ENCODE results near the gene ZC3HAV1. TPM values are rescaled to one million over a fixed set of nuclear protein-coding genes. Genes with fewer than 3 reads are reported as not detected.

The ZC3HAV1 gene
- total and polyA plus RNA-seq, 2 of the 13 experiments (the other 11 are each of a cell fraction or from before 2014, with no cell fraction given), result 12.7 to 23.7 TPM

DNA sequence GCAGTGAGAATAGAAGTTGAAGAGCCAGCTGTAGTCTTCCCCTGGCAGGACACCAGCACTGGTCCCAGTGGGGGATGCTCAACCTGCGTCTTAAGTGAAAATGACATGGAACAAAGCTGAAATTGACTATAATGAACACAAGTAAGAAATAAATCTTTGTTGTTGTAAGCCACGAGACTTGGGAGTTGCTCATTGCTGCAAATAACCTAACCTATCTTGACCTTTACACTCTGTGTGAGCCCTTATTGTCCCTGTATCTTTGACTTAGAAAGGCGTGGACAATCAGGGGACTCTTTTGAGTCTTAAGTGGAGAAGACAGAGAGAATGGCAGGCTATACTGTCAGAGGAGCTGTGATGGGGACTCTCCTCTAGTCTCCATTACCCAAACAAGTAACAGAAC lies 90.6 kb downstream of the ZC3HAV1 start:
- CTCF ChIA-PET (ENCODE audit: low intra/inter-chr PET ratio, low total read pairs), result no interaction called here
- Histone ChIP-seq H3K27me3 (ENCODE audit: control insufficient read depth in 1 of 2, insufficient read depth in 2 of 2, low read length in 2 of 2) (peaks cover 0 to 16% of the 10 kb centered on the region in 2 experiments; a peak in 2 of 5 replicates), H3K4me1 (ENCODE audit: insufficient read depth, low read length) (peaks cover 10% of the 10 kb centered on the region; the same call in 1 of the 2 replicates), H3K9ac (ENCODE audit: insufficient read depth, low read depth, low read length) (no peak overlapping the region), H3K79me2 (ENCODE audit: insufficient read depth, low read length) (no peaks in the 10 kb centered on the region), H4K20me1 (ENCODE audit: insufficient read depth, low read length) (no peaks in the 10 kb centered on the region), H3K27ac (ENCODE audit: extremely low read length, insufficient read depth, low read length) (no peak overlapping the region), H3K36me3 (replicated peaks in 1 of 2; ENCODE audit: control insufficient read depth in 1 of 2, insufficient read depth in 2 of 2, low read length in 2 of 2) (peaks cover 0 to 7% of the 10 kb centered on the region in 2 experiments; a peak in 1 of 5 replicates), H3K9me3 (ENCODE audit: low read length) (no peaks in the 10 kb centered on the region), H3K4me3 (replicated peaks in 1 of 3; ENCODE audit: insufficient read depth in 1 of 3, low read depth in 2 of 3, low read length in 3 of 3) (no peak overlapping the region), H2AFZ (ENCODE audit: low read length) (no peak overlapping the region), H3K4me2 (ENCODE audit: low read depth, low read length) (no peak overlapping the region)
- in situ Hi-C loops (cut with HindIII; ENCODE audit: extremely low pct_ligation_motif_present, low pct_unique_long_range_greater_than_20kb) (no loop called here), intact Hi-C loops (cut with micrococcal nuclease; ENCODE audit: unreplicated experiment) (no loop called here)
- no TSS peak for BruUV-seq (replicated peaks)
- DNase-seq (ENCODE audit: low spot score) (no peak), FAIRE-seq (no peak), ATAC-seq (peak; percentile 21; the same call in 2 of the 3 replicates)
- POLR2A ChIA-PET, result no interaction called here
- no peak for TF ChIP-seq ZNF883 (CRISPR knock-in tag; IDR thresholded peaks at IDR 0.05; ENCODE audit: not compliant biosample characterization)
- WGBS (ENCODE audit: low lambda C conversion rate), result 63% methylated on average over 3 of the region's 3 CpGs

DNA sequence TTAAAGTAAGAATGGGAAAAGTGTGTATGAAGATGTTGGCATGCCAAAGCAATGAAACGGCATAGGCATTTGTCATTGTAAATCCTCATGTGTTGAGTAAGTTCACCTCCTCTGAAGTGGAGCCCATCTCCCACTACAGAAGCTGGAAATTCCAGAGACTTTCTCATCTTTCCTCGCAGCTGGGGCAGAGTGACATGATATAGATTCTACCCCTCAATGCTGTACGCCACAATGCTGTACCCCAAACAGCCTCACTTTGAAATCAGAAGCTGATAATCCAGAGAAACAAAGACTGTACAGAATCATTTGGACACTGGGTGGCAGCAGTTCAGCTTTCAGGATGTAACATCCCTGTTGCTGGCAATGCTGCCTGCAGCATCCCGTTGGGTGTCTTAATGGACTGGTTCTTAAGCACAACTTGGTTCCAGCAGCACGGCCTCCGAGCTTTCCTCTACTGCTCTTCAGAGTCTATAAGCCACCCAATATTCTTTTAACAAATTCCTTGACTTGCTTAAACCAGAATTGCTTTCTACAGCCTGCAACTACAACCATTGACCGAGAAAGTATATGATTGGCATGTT lies 92.5 kb downstream of the ZC3HAV1 start:
- no peak overlapping the region for H2AFZ ChIP-seq (ENCODE audit: low read length)
- H3K79me2 ChIP-seq (ENCODE audit: insufficient read depth, low read length), result no peaks in the 10 kb centered on the region
- ATAC-seq, result peak; percentile 96
- BruUV-seq (replicated peaks), result no TSS peak
- H3K9me3 ChIP-seq (ENCODE audit: low read length), result no peaks in the 10 kb centered on the region
- peak; percentile 68 for DNase-seq (ENCODE audit: low spot score)
- in situ Hi-C loops (cut with HindIII; ENCODE audit: extremely low pct_ligation_motif_present, low pct_unique_long_range_greater_than_20kb) (no loop called here), intact Hi-C loops (cut with micrococcal nuclease; ENCODE audit: unreplicated experiment) (loop anchor here (1.0 to 2.0 kb wide), 3 partner anchors 26 to 110 kb away; no protein-coding TSS in a partner anchor)
- H3K4me1 ChIP-seq (ENCODE audit: insufficient read depth, low read length), result peaks cover 10% of the 10 kb centered on the region; the same call in 1 of the 2 replicates
- no peak overlapping the region for H3K9ac ChIP-seq (ENCODE audit: insufficient read depth, low read depth, low read length)
- POLR2A ChIA-PET, result interaction anchor here (1.3 kb wide), 1 partner anchor 58 kb away, joined by 4 read pairs; no protein-coding TSS in a partner anchor
- peaks cover 0 to 22% of the 10 kb centered on the region in 2 experiments; a peak in 2 of 5 replicates for H3K27me3 ChIP-seq (ENCODE audit: control insufficient read depth in 1 of 2, insufficient read depth in 2 of 2, low read length in 2 of 2)
- peak; percentile 91 for FAIRE-seq
- H3K4me2 ChIP-seq (ENCODE audit: low read depth, low read length), result no peak overlapping the region
- CTCF ChIA-PET (ENCODE audit: low intra/inter-chr PET ratio, low total read pairs), result interaction anchor here (1.2 to 2.5 kb wide), 2 partner anchors 58 to 131 kb away, joined by 4 to 34 read pairs; no protein-coding TSS in a partner anchor
- no peak overlapping the region for H3K27ac ChIP-seq (ENCODE audit: extremely low read length, insufficient read depth, low read length)
- 24% methylated on average over 6 of the region's 7 CpGs for WGBS (ENCODE audit: low lambda C conversion rate)
- TF ChIP-seq STAG1 (CRISPR knock-in tag; IDR thresholded peaks at IDR 0.05) (peak; percentile 82), FOXA1 (IDR thresholded peaks at IDR 0.05) (no peak), FOXA1 (CRISPR knock-in tag; IDR thresholded peaks at IDR 0.05) (peak; percentile 29; the same call in 1 of the 2 replicates), CENPT (CRISPR knock-in tag; IDR thresholded peaks at IDR 0.05; ENCODE audit: low read depth) (no peak), SMAD3 (CRISPR knock-in tag; IDR thresholded peaks at IDR 0.05) (0 out of 2 replicates have a peak, but pooled peaks have one; percentile 30), FLYWCH1 (CRISPR knock-in tag; IDR thresholded peaks at IDR 0.05) (no peak), SMC3 (IDR thresholded peaks at IDR 0.05; ENCODE audit: low read length) (peak; percentile 83), AGO2 (optimal IDR thresholded peaks at IDR 0.05; ENCODE audit: low read depth, low read length) (no peak), ZNF839 (CRISPR knock-in tag; IDR thresholded peaks at IDR 0.05; ENCODE audit: borderline replicate concordance) (no peak), CTCF (CRISPR knock-in tag; IDR thresholded peaks at IDR 0.05) (peak; percentile 87), REPIN1 (CRISPR knock-in tag; IDR thresholded peaks at IDR 0.05; ENCODE audit: borderline replicate concordance, low read depth) (0 out of 2 replicates have a peak, but pooled peaks have one; percentile 20), ETV5 (CRISPR knock-in tag; IDR thresholded peaks at IDR 0.05; ENCODE audit: borderline replicate concordance) (0 out of 2 replicates have a peak, but pooled peaks have one; percentile 10), ZNF724P (CRISPR knock-in tag; IDR thresholded peaks at IDR 0.05; ENCODE audit: borderline replicate concordance) (no peak), FOXA3 (CRISPR knock-in tag; IDR thresholded peaks at IDR 0.05) (peak; percentile 45; the same call in 1 of the 2 replicates), RAD21 (CRISPR knock-in tag; IDR thresholded peaks at IDR 0.05) (peak; percentile 60)
- TF ChIP-seq, protein P1, sequence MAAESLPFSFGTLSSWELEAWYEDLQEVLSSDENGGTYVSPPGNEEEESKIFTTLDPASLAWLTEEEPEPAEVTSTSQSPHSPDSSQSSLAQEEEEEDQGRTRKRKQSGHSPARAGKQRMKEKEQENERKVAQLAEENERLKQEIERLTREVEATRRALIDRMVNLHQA (CRISPR knock-in tag; IDR thresholded peaks at IDR 0.05), result no peak
- no peaks in the 10 kb centered on the region for H4K20me1 ChIP-seq (ENCODE audit: insufficient read depth, low read length)
- H3K36me3 ChIP-seq (replicated peaks in 1 of 2; ENCODE audit: control insufficient read depth in 1 of 2, insufficient read depth in 2 of 2, low read length in 2 of 2), result no peaks in the 10 kb centered on the region
- no peak overlapping the region for H3K4me3 ChIP-seq (replicated peaks in 1 of 3; ENCODE audit: insufficient read depth in 1 of 3, low read depth in 2 of 3, low read length in 3 of 3)
